Ramos (cell line): ENCODE results near the gene SH3BP4.

Experiments
- in situ Hi-C: fragments of 300-500 bp; cut with MboI; formaldehyde crosslinking; loops from one replicate; pipeline ENCODE4 v1.14.3; 2022; ENCODE audit warnings: low sequenced_read_pairs; ENCODE audit not compliant: unreplicated experiment

Gene SH3BP4

GRCh38 chr2:234979204-234980167 is 27.7 kb downstream of the SH3BP4 start:
- in situ Hi-C loops: no loop called here

DNA sequence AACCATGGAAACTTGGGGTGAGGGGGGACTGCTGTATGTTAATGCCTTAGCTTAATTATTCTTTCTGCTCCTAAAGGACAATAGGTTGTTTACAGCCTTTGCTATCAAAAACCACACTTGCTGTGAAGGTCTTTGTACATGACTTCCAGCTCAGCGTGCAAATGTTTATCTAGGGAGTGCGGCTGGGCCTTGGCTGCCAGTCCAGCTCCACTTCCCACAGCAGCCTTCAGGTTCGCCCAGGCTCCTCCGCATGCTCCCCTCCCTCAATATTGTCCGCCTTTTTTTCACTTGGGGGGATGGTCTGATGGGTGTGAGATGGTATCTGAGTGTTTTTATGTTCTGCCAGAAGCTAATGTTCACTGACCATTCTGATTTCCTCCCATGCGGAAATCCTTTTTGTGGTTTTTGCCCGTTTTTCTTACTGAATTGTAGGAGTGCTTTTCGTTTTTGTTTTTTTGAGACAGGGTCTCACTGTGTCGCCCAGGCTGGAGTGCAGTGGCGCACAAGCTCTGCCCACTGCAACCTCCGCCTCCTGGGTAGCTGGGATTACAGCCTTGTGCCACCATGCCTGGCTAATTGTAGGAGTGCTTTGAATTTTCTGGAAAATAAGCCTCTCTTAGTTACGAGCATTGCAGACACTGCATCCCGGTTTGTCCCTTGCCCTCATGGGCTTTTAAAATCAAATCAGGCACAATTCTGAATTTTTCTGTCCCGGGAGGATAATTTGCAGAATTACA is 28.8 kb downstream of the SH3BP4 start:
- in situ Hi-C loops: no loop called here

- in situ Hi-C loops: no loop called here
Measured at GRCh38 chr2:234981197-234982095, 29.6 kb downstream of the SH3BP4 start.

DNA sequence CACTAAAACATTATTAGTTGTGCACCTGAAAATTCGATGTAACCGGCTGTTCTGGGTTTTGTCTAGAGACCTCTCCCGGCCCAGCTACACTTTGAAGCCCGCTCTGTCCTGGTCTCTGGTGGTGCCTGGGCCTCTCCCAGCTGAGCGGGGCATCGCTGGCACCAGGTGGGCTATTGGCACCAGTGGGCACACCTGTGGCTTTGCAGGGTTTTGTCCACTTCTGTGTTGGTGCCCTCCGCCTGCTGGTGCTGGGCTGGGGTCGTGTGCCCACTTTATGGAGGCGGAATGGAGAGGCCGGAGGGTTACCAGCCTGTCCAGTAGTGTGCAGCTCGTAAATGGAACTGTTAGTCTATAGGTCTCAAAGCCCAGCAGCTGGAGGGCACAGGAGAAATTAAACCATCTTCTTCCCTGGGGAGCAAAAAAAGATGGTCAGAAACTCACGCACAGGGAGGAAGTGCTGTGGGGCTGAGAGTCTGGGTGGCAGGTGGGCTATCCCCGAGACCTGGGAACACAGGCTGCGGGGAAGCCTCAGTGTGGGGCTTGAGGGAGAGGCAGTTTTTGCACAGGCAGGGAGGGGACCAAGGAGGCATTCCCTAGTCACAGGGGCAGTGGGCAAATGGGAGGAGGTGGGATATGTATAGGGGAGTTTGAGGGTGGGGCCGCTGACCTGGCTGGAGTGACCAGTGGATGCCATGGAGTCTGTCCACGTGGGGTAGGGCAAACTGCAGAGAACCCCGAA is 30.4 kb downstream of the SH3BP4 start:
- in situ Hi-C loops: no loop called here

DNA sequence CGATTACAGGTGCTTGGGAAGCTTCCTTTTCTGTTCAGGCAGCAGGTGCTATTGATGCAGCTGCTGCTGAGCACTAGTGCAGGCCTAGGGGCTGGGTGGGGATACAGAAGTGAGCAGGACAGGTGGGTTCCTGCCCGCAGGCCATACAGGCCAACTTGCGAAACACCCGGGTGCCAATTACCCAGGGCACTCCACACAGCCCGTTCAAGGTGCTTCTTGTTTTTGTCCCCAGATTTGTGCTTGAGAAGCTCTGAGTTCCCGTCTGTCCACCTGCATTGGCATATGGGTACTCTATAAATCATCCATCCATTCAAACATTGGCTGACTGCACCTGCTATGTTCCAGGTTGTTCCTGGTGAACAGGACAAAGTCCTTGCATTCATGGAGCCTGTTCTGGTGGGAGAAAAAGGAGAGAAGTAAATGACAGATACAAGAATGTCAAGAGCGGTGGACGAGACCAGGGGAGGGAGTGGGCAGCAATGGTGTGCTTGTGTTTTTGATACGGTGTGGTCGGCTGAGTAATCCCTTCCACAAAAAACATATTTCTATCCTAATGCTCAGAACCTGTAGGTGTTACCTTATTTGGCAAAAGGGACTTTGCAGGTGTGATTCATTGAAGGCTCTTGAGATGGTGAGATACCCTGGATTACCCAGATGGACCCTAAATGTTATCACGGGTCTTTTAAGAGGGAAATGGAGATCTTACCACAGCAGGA is 31.4 kb downstream of the SH3BP4 start:
- in situ Hi-C loops: no loop called here

GRCh38 chr2:234985608-234986245 is 33.9 kb downstream of the SH3BP4 start:
- in situ Hi-C loops: no loop called here

DNA sequence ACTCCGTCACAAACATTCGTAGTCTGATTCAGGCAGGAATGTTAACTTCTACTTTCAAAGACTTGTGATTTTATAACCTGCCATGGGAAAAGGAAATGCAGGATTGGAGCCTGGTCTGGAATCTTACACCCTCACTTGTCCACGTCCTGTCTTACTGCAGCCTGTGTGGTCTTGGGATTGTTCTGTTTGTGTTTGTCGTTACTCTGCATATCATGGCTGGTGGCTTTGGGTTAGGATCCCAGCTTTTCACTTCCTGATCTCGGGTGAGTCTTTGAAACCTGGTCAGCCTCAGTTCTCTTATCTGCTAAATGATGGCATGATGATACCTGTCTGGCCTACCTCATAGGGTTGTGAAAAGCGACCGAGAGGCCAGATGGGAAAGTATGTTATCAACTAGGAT is 34.6 kb downstream of the SH3BP4 start:
- in situ Hi-C loops: no loop called here

- in situ Hi-C loops: no loop called here
Measured at GRCh38 chr2:234986876-234987720, 35.3 kb downstream of the SH3BP4 start.

- in situ Hi-C loops: no loop called here
Measured at GRCh38 chr2:234987754-234988153, 35.9 kb downstream of the SH3BP4 start.

- in situ Hi-C loops: no loop called here
Measured at GRCh38 chr2:234988491-234988890, 36.7 kb downstream of the SH3BP4 start.

GRCh38 chr2:234989183-234989701 is 37.4 kb downstream of the SH3BP4 start:
- in situ Hi-C loops: no loop called here

- in situ Hi-C loops: no loop called here
Measured at GRCh38 chr2:234990300-234990699, 38.5 kb downstream of the SH3BP4 start.

DNA sequence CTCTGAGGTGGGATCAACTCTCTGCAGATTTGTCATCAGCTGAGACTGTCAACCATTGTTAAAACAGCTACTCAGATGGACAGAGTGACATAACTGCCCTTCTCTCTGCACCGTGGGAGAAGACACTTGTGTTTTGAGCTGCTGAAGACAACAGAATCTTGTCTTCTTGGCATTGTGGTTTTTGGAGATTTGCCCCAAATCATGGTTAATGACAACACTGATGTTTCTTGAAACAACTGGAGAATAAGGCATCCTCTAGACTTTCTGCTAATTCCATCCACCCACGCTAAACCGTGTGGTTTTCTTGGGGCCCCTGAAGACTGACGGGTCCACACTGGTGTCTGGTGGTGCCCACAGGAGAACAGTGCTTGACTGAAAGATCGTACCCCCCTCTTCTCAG is 39.5 kb downstream of the SH3BP4 start:
- in situ Hi-C loops: no loop called here

DNA sequence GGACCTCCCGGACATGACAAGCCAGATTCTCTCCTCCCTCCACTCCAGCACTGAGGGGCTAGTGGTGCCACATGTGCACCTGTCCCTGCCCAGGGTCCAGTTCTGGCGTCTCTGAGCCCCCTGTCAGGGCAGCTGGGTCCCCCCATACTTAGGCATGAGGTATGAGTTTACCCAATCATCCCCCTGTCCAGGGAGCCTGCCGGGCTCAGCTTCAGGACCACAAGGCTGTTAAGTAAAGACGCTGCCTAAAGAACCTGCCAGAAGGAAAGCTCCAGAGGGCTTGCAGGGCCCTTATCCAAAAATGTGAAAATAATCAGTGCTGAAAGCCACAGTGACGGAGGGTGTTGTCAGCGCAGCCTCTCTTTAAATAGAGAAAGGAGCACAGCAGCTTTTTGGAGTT is 40.0 kb downstream of the SH3BP4 start:
- in situ Hi-C loops: no loop called here

DNA sequence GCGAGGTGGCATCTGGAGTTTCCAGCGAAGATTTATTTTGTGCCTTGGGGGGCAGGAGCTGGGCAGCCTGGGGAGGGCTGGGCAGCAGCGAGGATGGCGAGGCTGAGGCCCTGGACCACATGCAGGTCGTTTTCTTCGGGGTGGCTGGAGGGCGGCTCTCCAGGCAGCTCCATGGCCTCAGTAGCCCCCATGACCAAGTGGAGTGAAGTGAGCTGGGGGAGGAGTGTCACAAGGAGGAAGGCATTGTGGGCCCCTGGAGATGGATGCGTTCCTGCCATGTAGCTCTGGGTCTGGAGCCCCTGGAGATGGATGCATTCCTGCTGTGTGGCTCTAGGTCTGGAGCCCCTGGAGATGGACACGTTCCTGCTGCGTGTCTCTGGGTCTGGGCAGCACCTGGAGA is 40.4 kb downstream of the SH3BP4 start:
- in situ Hi-C loops: no loop called here

GRCh38 chr2:234992624-234993349 is 41.0 kb downstream of the SH3BP4 start:
- in situ Hi-C loops: no loop called here

GRCh38 chr2:234993541-234993981 is 41.7 kb downstream of the SH3BP4 start:
- in situ Hi-C loops: no loop called here
